Measurements from ENCODE around the gene SLC27A3.

The SLC27A3 gene

DNA sequence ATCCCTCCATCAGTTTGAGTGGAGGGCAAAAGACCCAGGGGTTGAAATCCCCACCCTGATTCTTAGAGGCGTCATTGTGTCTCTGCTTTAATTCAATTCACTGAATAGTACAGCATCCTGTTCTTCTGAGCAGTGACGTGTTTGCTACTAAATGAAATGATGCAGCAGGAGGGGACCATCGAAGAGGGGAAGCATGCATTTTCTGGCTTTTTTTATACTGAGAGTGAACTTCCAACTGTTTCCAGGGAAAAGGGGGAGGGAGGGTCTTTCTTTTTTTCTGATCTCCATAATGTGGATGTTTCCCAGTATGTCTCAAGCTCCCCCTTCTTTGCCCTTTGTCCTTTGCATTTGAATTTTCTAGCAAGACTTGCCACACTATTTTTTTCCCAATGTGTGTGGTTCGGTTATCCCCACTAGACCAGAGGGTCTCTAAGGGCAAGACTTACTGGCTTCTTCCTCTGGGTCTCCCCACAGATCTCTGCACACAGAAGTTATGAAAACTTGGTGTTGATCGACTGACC is 44.7 kb upstream of the SLC27A3 start:
- TF ChIP-seq, protein P1, sequence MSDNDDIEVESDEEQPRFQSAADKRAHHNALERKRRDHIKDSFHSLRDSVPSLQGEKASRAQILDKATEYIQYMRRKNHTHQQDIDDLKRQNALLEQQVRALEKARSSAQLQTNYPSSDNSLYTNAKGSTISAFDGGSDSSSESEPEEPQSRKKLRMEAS (IDR thresholded peaks at IDR 0.05) = no peak
- TF ChIP-seq CREB1 (IDR thresholded peaks at IDR 0.05; ENCODE audit: low read depth) = no peak
- no peak for TF ChIP-seq TAF1 (IDR thresholded peaks at IDR 0.05; ENCODE audit: low read depth)

DNA sequence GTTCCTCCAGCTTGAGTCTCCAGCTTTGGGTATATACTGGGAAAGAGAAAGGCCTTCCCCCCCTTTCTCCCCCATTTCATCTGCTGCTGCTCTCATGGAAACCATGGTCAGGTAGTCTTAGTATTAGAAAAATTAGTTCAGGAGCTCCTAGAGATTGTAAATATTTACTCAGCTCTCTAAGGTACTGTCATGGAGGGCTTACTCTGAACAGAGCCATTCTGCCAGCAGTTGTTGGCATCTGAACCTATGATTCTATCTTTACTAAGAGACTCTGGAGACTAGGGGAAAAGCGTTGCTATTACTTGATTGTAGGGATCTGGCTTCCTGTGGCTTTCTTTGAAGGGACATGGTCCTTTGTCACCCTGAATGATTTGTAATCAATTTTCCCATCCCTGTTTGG is 41.2 kb upstream of the SLC27A3 start:
- TF ChIP-seq TCF12 (IDR thresholded peaks at IDR 0.05; ENCODE audit: low read depth) (no peak), EP300 (IDR thresholded peaks at IDR 0.05; ENCODE audit: borderline replicate concordance) (no peak), FOXM1 (IDR thresholded peaks at IDR 0.05; ENCODE audit: borderline replicate concordance, low read depth) (no peak), EGR1 (IDR thresholded peaks at IDR 0.05) (no peak), YY1 (IDR thresholded peaks at IDR 0.05; ENCODE audit: low read depth) (no peak), ZBTB7A (IDR thresholded peaks at IDR 0.05; ENCODE audit: low read depth) (no peak)
- TF ChIP-seq, protein P1 (IDR thresholded peaks at IDR 0.05) = no peak
- TF ChIP-seq, protein P2, sequence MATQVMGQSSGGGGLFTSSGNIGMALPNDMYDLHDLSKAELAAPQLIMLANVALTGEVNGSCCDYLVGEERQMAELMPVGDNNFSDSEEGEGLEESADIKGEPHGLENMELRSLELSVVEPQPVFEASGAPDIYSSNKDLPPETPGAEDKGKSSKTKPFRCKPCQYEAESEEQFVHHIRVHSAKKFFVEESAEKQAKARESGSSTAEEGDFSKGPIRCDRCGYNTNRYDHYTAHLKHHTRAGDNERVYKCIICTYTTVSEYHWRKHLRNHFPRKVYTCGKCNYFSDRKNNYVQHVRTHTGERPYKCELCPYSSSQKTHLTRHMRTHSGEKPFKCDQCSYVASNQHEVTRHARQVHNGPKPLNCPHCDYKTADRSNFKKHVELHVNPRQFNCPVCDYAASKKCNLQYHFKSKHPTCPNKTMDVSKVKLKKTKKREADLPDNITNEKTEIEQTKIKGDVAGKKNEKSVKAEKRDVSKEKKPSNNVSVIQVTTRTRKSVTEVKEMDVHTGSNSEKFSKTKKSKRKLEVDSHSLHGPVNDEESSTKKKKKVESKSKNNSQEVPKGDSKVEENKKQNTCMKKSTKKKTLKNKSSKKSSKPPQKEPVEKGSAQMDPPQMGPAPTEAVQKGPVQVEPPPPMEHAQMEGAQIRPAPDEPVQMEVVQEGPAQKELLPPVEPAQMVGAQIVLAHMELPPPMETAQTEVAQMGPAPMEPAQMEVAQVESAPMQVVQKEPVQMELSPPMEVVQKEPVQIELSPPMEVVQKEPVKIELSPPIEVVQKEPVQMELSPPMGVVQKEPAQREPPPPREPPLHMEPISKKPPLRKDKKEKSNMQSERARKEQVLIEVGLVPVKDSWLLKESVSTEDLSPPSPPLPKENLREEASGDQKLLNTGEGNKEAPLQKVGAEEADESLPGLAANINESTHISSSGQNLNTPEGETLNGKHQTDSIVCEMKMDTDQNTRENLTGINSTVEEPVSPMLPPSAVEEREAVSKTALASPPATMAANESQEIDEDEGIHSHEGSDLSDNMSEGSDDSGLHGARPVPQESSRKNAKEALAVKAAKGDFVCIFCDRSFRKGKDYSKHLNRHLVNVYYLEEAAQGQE (IDR thresholded peaks at IDR 0.05; ENCODE audit: low read depth) = no peak
- TF ChIP-seq, protein P3, sequence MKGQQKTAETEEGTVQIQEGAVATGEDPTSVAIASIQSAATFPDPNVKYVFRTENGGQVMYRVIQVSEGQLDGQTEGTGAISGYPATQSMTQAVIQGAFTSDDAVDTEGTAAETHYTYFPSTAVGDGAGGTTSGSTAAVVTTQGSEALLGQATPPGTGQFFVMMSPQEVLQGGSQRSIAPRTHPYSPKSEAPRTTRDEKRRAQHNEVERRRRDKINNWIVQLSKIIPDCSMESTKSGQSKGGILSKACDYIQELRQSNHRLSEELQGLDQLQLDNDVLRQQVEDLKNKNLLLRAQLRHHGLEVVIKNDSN (IDR thresholded peaks at IDR 0.05) = no peak

DNA sequence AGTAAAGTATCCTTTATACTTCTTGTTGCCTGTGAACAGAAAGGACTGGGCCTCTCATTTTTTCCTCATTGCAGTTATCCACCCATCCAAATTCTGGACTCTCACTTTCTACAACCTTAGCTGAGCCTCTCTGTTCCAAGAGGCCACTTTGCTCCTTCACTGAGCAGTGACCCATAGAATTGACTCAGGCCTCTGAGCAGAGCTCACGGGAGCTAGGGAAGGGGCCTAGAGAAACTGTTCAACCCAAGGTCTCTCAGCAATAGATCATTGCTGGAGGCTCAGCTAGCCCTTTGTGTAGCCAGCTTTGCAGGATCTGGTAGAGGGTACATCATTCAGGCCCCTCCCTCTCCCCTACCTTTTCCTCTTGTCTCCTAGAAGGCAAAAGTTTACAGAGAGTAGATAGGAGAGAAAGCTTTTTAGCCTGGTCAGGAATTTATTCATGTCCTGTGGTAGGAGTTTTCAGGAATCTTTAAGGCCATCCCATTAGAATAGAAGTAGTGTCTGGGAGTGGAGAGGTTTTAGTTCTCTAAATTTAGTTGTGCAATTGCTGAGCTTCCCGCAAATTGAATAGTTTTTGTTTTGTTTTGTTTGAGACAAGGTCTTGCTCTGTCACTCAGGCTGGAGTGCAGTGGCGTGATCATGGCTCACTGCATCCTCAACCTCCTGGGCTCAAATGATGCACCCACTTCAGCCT is 40.7 kb upstream of the SLC27A3 start:
- TF ChIP-seq TAF1 (IDR thresholded peaks at IDR 0.05; ENCODE audit: low read depth) (no peak), YY1 (IDR thresholded peaks at IDR 0.05; ENCODE audit: low read depth) (no peak)
- TF ChIP-seq, protein P1 (IDR thresholded peaks at IDR 0.05) = no peak

DNA sequence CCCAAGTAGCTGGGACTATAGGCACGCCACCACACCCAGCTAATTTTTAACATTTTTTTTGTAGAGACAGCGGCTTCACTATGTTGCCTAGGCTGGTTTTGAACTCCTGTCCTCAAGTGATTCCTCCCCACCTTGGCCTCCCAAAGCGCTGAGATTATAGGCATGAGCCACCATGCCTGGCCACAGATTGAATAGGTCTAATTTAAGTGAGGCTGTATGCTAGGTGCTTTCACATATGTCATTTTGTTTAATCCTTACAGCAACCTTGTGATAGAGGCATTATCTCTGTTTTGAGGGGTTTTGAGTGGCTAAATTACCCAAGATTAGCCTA is 40.2 kb upstream of the SLC27A3 start:
- TF ChIP-seq CREB1 (IDR thresholded peaks at IDR 0.05; ENCODE audit: low read depth) (no peak), TEAD4 (IDR thresholded peaks at IDR 0.05) (no peak), ZBTB7A (IDR thresholded peaks at IDR 0.05; ENCODE audit: low read depth) (no peak), NFIC (IDR thresholded peaks at IDR 0.05) (no peak), CEBPB (IDR thresholded peaks at IDR 0.05) (no peak), FOXM1 (IDR thresholded peaks at IDR 0.05; ENCODE audit: borderline replicate concordance, low read depth) (no peak), EGR1 (IDR thresholded peaks at IDR 0.05) (no peak), TCF12 (IDR thresholded peaks at IDR 0.05; ENCODE audit: low read depth) (no peak)

DNA sequence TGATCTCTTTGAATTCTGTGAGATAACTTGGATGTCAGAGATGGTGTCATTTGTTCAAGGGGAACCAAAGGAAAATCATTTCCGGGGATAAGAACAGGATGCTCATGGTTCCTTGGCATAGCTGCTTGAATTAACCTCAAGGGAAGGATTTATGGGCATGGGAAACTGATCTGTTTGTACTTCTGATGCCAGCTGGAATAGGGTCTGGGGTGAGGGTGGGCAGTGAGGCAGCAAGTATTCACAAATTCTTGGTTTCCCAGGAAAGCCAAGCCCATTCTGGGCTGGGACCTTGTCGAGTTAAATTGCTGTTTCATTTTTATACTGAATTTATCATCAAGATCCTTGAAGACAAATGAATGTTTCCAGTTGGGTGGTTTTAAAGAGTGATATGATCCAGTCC is 33.2 kb upstream of the SLC27A3 start:
- TF ChIP-seq ZBTB7A (IDR thresholded peaks at IDR 0.05; ENCODE audit: low read depth) (no peak), EP300 (IDR thresholded peaks at IDR 0.05; ENCODE audit: borderline replicate concordance) (no peak), NFIC (IDR thresholded peaks at IDR 0.05) (no peak), CREB1 (IDR thresholded peaks at IDR 0.05; ENCODE audit: low read depth) (no peak), EGR1 (IDR thresholded peaks at IDR 0.05) (no peak), YY1 (IDR thresholded peaks at IDR 0.05; ENCODE audit: low read depth) (no peak), TAF1 (IDR thresholded peaks at IDR 0.05; ENCODE audit: low read depth) (no peak), FOXM1 (IDR thresholded peaks at IDR 0.05; ENCODE audit: borderline replicate concordance, low read depth) (no peak)
- TF ChIP-seq, protein P3 (IDR thresholded peaks at IDR 0.05) = no peak

DNA sequence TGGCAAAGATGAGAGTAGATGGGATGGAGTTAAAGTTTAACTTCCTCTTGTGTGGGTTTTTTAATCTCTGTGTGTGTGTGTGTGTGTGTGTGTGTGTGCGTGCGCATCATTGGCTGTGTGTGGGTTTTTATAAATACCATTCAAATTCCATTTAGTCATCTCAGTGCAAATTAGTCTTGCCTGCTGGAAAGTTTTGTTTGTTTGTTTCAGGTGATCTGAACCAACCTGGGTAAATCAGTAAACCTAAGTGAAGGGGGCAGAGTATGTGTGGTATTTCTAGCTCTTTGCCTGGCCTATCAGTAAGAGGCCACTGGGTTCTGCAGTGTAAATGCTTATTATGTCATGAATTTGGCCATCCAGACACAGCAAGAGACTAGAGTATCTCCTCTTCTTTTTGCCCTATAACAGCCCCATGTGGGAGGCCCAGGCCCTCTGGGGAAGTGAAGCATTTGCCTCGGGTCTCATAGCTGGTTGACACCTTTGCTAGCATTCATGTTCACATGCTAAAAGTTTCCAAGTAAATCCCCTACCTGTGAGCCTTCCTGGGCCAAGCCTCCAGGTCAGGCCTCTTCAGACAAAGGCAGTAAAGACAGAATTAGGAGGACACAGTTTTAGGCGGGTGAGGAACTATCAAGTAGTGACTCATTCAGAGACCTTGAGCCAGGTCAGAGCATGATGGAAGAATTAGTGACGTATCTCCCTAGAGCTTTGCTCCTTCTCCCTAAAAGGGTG is 32.6 kb upstream of the SLC27A3 start:
- TF ChIP-seq NFIC (IDR thresholded peaks at IDR 0.05) (no peak), CREB1 (IDR thresholded peaks at IDR 0.05; ENCODE audit: low read depth) (no peak), TCF12 (IDR thresholded peaks at IDR 0.05; ENCODE audit: low read depth) (no peak), TAF1 (IDR thresholded peaks at IDR 0.05; ENCODE audit: low read depth) (no peak), RAD21 (IDR thresholded peaks at IDR 0.05; ENCODE audit: low read depth) (no peak), YY1 (IDR thresholded peaks at IDR 0.05; ENCODE audit: low read depth) (no peak), TEAD4 (IDR thresholded peaks at IDR 0.05) (no peak), EP300 (IDR thresholded peaks at IDR 0.05; ENCODE audit: borderline replicate concordance) (no peak), FOXM1 (IDR thresholded peaks at IDR 0.05; ENCODE audit: borderline replicate concordance, low read depth) (no peak), EGR1 (IDR thresholded peaks at IDR 0.05) (no peak), CEBPB (IDR thresholded peaks at IDR 0.05) (no peak), ZBTB7A (IDR thresholded peaks at IDR 0.05; ENCODE audit: low read depth) (no peak)
- TF ChIP-seq, protein P2 (IDR thresholded peaks at IDR 0.05; ENCODE audit: low read depth) = no peak
- TF ChIP-seq, protein P3 (IDR thresholded peaks at IDR 0.05) = no peak
- TF ChIP-seq, protein P1 (IDR thresholded peaks at IDR 0.05) = no peak

All from Ishikawa (cell line).